Measurements from ENCODE around the gene TMCC1.
"Not testable (repeated sequence)": the region's sequence is repeated elsewhere in the genome, so short reads cannot be mapped to it uniquely, and the experiment has no call there.

The TMCC1 gene

DNA sequence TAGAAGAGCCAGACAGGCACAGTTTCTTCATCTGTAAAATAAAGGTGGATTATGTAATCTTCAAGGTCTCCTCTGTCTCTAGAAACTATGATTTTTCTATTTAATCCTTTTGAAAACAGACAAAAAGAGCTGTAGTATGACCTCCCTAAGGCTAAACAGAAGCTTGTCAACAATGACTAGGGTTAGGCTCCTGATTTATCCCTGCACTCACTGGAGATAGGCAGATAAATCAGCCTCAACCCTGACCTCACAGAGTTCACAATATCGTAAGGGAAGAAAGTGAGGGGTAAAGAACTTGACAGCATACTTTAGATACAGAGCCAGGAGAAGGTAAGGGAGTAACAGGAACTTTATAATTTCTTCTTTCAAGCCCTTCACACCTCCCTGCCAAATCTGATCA, 124.8 kb downstream of the TMCC1 start:
- FAIRE-seq, result no peak

DNA sequence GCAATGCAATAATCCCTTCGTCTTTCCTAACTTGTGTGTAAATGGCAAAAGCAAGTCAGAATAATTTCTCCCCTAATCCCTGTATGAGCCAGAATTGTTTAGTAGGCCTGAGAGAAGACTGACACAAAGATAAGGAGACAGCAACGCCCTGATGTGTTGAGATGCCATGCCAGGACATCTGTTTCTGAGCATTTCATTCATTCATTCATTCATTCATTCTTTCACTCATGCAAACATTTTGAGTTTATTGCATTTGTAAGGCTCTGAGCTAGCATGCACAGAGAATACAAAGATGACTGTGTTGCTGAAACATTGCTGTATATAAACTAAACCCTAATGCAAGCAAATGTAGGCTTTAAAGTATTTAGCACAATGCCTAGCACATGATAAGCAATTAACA, 127.4 kb downstream of the TMCC1 start:
- no peak for FAIRE-seq

DNA sequence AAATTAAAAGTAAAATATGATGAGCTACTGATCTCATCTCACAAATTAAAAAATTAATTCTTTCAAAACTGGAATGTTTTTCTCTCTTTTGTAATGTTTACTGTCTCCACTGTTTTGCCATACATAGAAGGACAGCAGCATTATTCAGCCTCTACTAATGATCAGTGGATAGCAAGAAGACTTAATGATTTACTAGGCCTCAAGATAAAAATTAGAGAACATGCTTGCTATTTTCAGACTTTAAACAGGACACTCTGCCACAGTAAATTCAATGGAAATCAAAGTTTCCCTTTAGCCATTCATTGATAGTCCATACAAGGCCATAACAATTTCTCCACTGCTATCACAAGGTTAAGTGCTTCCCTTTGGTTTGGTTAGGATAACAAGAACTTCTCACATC, 129.4 kb downstream of the TMCC1 start:
- no peak for FAIRE-seq

DNA sequence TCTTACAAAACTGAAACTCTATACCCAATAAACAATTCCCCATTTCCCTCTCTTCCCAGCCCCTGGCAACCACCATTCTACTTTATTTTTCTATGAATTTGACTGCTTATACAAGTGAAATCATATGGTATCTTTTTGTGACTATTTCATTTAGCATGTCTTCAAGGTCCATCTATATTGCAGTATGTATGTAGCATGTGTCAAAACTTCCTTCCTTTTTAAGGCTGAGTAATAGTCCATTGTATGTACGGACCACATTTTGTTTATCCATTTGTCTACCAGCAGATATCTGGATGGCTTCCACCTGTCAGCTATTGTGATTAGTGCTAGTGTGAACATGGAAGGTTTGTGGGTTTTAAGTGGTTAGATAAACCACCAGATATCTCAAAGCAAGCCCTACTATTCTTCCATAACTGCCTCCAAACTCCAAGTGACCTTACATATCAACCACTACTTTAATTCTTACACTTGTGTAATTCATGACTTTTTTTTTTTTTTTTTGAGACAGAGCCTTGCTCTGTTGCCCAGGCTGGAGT, 134.7 kb downstream of the TMCC1 start:
- no peak for FAIRE-seq

DNA sequence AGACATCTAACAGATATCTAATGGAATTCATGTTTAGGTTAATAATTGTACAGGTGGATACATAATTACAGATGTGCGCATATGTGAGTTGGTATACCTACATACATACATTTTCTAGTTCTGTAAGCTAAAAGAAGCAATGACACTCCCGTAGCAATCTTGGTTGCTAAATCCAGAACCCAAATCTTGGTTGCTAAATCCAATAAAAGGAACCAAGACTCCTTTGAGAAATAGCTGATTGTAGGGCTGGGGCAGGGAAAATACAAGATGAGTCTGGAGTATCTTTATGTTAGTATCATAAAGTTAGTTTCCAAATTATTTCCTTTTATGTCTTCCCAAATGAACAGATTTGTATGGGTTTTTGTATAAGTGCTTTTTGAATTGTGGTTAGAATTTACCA, 135.2 kb downstream of the TMCC1 start:
- no peak for FAIRE-seq

DNA sequence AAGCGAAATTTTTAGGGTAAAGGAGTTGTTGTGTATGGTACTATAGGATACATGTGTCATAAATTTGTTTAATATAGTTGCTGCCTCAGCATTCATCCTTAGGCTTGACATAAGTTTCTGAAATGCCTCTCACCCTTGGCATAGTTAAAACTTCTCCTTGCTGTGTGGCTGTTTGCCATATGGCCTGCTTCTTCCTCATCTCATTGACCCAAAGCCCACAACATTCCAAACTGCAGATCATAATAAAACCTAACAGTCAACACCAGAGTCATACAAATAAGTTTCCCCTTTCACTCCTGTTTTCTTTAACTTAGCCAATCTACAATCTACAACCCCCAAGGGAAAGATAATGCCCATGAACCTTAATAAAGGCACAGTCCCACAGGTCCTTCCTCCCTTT, 136.6 kb downstream of the TMCC1 start:
- FAIRE-seq, result no peak

DNA sequence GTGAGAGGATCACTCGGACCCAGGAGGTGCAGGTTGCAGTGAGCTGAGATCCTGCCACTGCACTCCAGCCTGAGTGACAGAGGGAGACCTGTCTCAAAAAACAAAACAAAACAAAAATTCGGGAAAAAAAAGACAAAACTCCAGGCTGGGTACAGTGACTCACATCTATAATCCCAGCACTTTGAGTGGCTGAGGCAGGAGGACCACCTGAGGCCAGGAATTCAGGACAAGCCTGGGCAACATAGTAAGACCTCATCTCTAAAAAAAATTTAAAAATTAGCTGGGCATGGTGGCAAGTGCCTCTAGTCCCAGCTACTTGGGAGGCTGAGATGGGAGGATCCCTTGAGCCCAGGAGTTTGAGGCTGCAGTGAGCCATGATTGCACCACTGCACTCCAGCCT, 142.4 kb downstream of the TMCC1 start:
- FAIRE-seq, result not testable (repeated sequence)

DNA sequence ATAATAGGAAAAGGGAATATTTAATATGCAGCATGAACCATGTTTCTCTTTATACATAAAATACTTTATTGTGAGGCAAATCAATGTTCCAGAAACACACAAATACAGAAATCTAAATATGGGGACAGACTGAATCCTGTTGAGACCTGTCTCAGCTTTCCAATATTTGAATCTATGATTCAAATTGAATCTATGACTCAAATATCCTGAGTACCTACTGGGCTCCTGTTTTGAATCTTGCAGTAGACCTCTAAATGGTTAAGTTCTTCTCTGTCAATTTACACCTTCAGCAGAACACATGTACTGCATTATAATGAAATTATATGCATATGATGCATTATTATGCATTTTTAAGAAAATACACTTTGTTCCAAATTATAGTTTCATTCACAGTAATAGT, 143.8 kb downstream of the TMCC1 start:
- no peak for FAIRE-seq

DNA sequence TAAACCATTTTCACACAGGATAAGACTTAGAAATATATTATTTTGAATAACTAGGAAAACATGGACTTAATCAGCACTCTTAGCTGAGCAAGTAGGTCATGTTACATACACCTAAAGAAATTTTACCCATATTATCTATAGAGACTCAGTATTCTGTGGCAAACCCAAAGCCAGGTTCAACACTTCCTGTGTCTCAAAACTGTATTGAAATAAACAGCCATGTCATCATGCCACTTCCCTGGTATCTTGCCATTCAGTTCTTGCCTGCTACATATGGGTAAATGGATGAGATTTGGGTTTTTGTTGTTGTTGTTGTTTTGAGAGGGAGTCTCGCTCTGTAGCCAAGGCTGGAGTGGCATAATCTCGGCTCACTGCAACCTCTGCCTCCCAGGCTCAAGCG, 145.5 kb downstream of the TMCC1 start:
- FAIRE-seq, result no peak

DNA sequence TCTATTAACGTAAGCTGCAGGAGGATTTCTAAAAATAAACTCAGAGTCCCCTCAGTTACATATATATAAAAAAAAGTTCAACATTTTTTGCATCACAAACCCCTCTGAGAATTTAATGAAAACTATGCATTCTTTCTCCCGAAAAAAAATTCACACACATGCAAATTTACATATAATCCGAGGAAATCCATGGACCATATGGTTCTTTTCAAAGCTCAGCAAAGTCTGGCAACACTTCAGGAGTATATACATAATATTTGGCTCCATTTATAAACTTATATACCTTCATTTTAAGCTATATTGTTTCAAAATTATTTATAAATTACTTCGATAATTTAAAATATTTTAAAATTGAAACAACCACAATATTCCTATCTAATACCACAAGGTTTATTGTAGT, 146.4 kb downstream of the TMCC1 start:
- no peak for FAIRE-seq

DNA sequence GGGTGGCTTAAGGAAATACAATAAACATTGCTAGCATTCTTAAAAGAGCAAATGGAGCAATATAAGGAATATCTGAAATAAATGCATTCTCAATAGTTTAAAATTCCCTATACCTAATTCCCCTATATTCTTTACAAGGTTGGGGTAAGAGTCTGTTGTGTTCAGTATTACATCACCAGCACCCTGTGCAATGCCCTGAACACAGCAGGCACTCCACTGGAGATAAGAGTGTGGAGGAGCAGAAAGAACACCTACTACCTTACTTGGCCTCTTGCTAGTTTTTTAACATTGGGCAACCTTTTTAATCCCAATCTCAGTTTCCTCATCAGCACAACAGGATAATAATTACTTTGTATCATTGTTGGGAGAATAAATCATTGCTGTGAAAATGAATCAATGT, 146.9 kb downstream of the TMCC1 start:
- no peak for FAIRE-seq

DNA sequence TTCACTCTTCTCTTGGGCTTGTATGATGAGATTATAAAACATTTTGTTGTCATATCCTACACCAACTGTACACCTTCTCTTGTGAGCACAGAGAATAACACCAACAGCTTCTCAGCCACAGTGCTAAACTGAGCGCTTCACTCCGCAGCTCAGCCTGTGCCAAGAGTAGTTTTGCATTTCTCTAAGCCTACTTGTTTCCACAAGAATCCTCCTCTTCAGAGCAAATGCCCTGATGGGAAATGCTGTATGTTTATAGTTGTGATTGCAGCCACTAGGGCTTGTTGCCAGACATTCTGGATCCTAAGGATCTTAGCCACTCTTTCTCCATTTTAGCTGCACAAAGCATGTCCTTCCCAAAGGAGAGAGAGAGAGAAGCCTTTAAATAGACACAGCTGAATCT, 148.3 kb downstream of the TMCC1 start:
- no peak for FAIRE-seq

DNA sequence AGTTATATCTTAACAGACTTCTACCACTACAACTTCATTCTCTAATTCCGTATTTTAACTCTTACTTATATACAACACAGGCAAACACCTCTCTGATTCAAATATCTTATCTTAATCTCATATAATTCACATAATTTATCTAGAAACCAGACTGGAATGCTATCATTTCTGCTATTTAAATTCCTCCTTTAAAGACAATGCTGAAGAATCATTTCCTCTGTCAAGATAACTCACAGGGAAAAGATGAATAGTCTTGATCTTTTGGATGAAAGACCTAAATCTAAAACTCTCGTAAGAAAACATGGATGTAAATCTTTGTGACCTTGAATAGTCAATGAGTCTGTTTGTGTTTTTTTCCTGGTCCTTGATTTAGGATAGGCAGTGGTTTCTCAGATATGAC, 151.7 kb downstream of the TMCC1 start:
- FAIRE-seq, result no peak

DNA sequence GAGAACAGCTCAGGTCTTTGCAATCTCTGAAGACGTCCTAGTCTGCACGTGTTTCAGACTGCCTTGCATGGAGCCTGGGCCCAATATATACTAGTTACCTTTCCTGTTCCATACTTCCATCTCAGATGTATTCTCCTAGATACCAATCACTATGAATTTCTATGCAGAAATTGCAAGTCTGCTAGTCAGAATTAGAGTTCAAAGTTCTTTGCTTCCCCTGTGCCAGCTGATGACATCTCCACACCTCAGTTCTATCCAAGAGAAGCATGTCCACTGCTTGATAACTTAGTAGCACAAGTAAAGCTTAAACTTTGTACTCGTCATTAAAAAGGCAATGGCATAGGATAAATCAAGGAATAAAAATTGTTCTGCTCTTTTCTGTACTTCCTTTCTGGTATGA, 153.4 kb downstream of the TMCC1 start:
- no peak for FAIRE-seq

DNA sequence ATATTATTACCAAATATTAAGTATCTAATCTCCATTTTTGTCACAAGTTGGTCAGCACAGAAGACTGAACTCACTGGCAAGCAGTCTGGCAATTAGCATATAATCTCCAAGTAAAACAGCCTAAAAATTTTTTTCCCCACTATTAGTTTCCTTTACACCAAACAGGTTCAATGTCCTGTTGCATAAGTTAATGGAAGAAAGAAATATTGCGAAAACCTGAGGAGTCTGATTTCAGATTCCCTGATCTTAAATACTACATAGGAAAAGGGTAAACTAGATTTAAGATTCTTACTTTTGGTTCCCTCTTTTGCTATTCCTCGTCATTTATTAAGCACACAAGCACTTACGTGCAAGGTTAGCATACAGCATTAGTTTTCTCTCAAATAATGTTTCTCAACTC, 153.9 kb downstream of the TMCC1 start:
- no peak for FAIRE-seq

DNA sequence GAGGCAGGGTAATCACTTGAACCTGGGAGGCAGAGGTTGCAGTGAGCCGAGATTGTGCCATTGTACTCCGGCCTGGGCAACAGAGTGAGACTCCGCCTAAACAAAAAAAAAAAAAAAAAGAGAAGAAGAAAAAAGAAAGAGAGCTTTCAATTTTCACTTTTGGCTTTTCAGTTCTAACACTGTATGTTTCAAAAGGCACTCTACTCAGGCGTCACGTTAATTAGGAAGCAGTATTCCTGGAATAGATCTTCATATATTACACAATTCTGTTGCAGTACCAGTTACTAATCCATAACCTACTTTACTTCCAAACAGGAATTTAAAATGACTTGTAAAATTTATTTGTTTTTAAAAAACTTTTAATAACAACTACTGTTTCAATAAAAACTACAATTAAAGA, 155.3 kb downstream of the TMCC1 start:
- FAIRE-seq, result no peak

DNA sequence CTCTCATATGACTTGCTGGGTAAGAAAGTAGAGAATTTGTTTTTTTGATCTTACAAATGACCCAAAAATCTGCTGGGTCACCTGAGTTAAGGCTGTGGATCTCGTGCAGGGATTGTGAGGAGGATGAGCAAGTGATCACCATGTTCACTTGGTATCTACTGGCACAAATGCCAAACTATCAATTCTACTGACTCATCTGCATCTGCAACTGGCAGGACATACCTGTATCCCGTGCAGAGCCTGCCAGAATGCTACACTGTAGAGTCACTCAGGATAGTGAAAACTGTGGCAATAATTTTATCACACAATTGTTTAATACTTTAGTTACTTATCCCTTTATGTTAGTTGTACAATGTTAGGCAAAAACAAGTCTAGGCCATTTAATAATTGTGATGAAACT, 157.4 kb downstream of the TMCC1 start:
- no peak for FAIRE-seq

DNA sequence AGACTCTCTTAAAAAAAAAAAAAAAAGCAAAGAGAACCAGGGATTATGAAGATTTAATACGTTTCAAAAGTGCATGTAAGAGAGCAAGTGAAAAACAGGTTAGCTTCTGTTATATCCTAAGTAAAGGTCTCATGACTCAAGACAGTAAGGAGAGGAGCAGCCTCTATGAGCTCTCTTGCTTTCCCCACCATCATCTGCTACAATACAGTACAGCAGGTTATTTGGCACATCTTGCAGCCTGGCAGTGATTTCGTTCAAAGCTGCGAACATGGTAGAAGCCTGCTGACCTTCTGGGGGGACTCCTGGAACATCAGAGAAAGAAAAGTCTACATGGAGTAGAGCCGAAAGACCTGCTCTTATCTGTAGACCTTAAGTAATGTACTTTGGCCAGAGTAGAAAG, 157.9 kb downstream of the TMCC1 start:
- no peak for FAIRE-seq

DNA sequence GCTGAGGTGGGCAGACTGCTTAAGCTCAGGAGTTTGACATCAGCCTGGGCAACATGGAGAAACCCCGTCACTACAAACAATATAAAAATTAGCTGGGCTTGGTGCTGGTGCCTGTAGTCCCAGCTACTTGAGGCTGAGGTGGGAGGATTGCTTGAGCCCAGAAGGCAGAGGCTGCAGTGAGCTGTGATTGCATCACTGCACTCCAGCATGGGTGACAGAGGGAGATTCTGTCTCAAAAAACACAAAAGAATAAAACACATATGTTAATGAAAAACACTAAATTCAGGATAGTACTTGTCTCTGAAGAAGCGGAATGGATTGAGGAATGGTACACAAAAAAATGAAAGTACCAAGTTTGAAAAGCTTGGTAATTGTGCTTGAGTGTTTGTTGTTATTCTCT, 159.1 kb downstream of the TMCC1 start:
- FAIRE-seq, result no peak

DNA sequence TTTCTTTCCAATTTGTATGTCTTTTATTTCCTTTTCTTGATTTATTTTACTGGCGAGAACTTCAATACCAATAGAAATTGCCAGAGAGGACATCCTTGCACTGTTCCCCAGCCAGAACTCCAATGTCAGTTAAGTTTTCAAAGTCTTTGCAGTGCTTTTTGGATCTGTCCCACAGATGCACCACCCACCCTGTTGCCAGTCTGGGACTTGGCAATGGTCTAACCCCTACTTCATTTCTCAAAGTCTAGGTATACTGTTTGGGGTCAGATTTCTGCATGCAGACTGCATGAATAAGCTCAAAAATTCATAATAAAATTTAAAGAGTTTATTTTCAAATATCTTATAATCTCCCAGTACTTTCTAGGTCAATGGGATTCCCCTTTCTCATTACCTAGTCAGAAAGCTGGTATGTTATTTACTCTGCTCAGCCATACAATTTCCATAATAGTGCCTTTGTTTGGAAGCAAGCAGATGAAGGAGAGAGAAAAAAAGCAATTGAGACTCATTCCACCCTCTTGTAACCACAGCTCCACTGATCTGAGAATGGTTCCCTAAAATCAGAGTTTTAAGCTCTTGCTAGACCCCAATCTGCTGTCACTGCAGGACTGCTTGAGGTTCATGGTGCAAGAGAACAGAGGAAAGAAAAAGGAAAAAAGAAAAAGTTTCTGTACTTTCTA, 161.2 kb downstream of the TMCC1 start:
- no peak for FAIRE-seq

DNA sequence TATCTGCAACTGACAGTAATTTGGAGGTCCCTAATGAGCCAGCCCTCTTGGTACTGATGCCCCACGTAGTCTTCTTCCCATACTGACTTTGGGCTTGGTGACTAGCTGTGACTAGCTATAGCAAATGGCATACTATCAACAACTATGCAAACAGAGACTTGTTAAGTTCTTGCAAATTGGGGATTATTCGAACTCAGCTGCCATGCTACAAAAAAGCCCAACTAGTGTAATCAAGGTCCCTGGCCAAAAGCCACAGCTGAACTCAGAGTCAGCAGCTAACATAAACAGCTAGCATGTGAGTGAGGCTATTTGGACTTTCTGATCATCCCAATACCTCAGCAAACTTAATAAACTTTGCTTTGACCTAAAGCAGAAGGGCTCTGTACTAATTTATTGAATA, 165.8 kb downstream of the TMCC1 start:
- no peak for FAIRE-seq

DNA sequence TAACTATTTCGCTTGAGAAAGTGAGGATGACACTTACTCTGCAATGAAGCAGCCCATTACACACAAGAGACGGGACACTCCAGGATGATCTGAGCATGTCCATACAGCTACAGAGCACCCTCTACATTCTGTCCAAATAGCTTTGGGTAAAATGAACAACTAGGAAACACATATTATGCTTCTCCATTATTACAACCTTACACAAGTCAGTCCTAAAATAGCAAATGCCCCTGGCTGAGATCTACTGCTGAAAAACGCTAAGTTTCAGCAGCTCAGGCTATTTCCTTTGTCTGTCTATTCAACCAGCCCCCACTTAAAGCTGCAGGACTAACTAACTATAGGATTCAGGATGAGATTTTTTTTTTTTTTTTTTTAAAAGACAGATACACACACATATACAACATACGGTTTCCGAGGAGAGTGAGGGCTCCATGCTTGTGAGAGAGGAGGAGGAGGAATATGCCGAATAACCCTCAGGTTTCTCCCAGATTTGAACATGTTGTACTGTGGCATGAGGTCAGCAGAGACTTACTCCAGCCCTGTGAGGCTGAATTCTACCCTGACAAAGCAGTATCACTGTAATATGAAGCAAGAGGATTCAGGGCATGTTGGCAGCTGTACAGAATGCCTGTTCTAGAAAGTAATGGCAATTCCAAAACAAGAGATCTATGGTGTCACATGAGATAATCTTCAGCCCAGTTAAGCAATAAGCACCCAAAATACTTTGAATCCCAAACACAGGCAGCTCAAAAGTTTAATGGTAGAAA, 169.8 kb downstream of the TMCC1 start:
- no peak for FAIRE-seq

DNA sequence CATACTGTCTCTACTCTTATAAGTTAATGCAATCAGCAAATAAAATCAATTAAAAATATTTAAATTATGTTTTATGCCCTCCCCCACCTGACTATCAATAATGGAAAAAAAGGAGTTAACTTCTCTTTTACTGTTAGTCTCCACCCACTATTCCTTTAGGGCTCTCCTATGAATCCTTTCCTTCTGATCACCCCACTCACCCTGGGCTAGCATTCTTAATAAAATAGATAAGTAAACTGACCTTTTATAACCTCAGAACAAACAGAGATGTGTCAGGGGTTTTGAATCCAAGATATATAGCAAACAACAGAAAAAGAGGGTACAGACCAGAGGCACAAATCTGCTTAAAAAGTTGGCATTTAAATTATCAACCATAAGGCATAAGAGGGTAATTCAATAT, 171.0 kb downstream of the TMCC1 start:
- no peak for FAIRE-seq

DNA sequence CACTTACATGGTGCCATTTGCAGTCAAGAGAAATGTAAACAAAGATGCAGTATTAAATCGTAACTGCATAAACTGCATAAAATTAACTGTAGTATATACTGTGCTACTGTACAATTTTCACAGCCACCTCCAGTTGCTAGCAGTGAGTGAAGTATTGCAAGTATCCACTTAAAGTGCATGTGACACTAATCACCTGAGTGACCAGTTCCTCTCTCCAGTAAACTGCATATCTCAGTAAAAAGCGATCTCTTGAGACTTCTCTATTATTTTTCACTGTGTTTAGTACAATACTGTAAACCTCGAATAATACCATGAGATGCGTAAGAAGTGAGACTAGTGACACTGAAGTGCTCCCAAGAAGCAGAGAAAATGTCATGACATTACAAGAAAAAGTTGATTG, 175.3 kb downstream of the TMCC1 start:
- no peak for FAIRE-seq

DNA sequence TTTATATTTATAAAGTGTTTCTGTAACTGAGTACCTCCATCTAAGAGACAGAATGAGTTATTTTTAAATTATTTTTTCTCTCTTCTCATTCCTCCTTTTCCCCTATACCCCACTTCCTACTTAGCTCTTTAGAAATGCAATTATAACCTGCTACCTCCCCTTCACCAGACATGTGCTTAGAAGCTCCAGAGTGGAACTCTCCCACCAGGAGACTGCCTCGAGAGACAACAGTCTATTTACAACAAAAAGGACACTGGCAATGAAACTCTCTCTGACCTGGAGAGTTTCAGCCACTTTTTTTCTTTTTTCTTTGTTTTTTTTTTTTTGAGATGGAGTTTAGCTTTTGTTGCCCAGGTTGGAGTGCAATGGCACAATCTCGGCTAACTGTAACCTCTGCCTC, 177.7 kb downstream of the TMCC1 start:
- no peak for FAIRE-seq

All from colon (tissue), 2 donors.